SH-SY5Y (cell line): ENCODE results near the gene MTHFS.

Source experiments
- GATA2 ChIP-seq: IDR thresholded peaks from 2 replicates; pipeline ENCODE4 v1.6.1; 2011; ENCODE audit warnings: mild to moderate bottlenecking, low read depth, low read length
- GATA3 ChIP-seq: IDR thresholded peaks from 2 replicates; pipeline ENCODE4 v1.6.1; 2011; ENCODE audit warnings: low read depth, mild to moderate bottlenecking, low read length, moderate library complexity

GRCh38 chr15:79896634-79897379, at the start of gene MTHFS:
- TF ChIP-seq GATA3 (no peak), GATA2 (no peak)
